Stimulated activated CD8-positive, alpha-beta memory T cell treated with anti-CD3 and anti-CD28 coated beads, Interleukin-2, amount 100 ng/mL, for 48 hours (primary cell): ENCODE results near the gene PTPRF.
"Not testable (repeated sequence)": the region's sequence is repeated elsewhere in the genome, so short reads cannot be mapped to it uniquely, and the experiment has no call there.

Experiments
- DNase-seq, 2 donors: peaks; one replicate each; pipeline ENCODE4 v3.0.0-alpha.2; 2020; ENCODE audit warnings: low read depth in 2 of 2

PTPRF gene

DNA sequence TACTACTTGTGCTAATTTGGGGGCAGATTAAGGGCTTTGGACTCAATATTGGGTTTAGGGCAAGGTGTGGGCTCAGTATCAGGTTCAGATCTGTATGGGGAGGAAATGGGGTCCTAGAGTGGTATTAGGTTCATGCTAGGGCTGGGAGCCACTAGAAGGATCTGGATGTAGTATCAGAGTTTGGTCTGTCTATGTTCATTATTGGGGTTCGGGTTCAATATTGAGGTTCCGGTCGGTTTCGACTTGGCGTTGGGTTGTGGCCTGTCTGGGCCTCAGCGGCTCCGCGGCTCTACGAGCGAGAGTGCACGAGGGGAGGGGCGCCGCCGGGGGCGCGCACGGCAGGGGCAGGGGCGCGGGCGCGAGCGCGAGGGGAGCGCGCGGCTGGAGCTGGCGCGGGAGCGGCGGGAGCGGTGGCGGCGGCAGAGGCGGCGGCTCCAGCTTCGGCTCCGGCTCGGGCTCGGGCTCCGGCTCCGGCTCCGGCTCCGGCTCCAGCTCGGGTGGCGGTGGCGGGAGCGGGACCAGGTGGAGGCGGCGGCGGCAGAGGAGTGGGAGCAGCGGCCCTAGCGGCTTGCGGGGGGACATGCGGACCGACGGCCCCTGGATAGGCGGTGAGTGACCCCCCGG is at the start of gene PTPRF:
Gene PTPRF (plus strand): TSS at position 401 of the 624 bp plus-strand sequence. CDS start 14,193 bp downstream, outside the sequence.
- DNase-seq: peak in 1 of 2 donors; percentile 17

DNA sequence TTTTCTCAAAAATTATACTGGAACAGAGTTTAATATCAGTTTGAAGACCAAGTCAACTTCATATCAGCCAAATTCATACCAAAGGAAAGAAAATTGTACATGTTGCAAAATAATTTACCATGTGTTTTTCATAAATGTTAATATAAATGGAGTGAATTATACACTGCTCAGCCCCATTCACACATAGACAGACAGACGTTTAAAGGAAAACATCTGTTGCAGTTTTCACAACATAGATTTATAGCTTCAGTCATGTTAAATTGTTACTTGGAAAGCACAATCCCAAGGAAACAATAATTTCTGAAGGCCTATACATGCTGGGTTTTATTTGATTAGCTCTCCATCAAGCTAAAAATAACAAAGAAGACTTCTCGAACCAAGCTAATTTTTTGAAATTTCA is 49.2 kb upstream of the PTPRF start:
- DNase-seq: no peak

DNA sequence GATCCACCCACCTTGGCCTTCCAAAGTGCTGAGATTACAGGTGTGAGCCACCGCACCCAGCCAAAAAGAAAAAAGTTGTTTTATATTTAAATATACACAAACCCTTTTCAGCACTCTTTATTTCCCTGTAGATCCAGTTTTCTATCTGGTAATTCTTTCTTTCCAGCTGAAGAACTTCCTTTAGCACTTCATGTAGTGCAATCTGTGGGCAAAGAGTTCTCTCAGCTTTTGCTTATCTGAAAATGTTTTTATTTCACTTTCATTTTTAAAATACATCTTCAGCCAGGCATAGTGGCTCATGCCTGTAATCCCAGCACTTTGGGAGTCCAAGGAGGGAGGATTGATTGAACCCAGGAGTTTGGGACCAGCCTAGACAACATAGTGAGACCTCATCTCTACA is 48.5 kb upstream of the PTPRF start:
- DNase-seq: no peak

DNA sequence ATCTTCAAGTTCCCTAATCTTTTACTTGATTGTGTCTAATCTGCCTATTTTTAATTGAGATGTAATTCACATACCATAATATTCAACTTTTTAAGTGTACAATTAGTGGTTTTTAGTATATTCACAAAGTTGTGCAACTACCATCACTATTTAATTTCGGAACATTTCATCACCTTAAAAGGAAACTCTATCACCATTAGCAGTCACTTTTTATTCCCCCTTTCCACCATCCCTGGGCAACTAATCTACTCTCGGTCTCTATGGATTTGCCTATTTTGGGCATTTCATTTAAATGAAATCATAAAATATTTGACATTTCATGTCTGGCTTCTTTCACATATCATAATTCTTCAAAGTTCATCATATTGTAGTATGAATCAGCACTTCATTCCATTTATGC is 46.3 kb upstream of the PTPRF start:
- DNase-seq: no peak

DNA sequence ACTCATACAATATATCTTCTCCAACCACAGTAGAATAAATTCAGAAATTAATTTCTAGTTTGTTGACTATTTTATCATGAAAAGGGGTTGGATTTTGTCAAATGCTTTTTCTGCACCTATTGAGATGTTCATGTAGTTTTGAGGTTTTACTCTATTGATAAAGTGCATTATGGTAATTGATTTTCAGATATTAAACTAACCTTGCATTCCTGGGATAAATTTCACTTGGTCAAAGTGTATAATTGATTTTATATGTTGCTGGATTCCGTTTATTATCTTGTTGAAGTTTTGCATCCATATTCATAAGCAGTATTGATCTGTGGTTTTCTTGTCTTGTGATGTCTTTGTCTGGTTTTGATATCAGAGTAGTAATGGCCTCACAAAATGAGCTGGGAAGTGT is 42.5 kb upstream of the PTPRF start:
- no peak for DNase-seq

DNA sequence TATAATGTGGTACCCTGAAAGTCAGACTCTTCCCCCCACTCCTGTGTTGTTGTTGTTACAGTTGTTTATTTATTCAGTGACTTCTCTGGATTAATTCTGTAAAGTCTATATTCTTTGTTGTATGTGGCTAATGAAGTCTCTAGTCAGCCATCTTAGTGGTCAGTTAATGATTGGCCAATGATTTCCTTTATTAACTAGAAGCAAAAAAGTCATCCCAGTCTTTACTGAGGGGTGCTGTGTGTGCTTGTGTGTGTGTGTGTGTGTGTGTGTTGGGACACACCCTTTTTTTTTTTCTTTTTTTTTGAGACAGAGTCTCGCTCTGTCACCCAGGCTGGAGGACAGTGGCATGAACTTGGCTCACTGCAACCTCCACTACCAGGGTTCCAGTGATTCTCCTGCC is 39.6 kb upstream of the PTPRF start:
- no peak for DNase-seq

DNA sequence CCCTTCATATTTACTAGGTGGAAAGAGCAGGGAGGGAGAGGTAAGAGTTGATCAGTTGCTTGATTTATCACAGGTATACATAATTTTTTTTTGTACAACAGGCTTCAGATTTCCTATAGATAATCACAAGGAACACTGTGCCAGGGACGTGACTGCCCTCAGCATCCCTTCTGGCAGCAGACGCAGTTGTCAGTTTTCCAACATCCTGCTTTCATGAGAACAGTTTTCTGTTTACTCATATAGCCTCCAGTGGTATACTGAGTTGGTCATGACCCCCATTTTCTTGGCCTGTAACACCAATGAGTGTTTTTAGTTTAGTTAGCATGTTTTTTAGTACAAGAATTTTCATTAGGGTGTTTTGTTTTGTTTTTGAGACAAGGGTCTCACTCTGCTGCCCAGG is 37.9 kb upstream of the PTPRF start:
- DNase-seq: no peak

DNA sequence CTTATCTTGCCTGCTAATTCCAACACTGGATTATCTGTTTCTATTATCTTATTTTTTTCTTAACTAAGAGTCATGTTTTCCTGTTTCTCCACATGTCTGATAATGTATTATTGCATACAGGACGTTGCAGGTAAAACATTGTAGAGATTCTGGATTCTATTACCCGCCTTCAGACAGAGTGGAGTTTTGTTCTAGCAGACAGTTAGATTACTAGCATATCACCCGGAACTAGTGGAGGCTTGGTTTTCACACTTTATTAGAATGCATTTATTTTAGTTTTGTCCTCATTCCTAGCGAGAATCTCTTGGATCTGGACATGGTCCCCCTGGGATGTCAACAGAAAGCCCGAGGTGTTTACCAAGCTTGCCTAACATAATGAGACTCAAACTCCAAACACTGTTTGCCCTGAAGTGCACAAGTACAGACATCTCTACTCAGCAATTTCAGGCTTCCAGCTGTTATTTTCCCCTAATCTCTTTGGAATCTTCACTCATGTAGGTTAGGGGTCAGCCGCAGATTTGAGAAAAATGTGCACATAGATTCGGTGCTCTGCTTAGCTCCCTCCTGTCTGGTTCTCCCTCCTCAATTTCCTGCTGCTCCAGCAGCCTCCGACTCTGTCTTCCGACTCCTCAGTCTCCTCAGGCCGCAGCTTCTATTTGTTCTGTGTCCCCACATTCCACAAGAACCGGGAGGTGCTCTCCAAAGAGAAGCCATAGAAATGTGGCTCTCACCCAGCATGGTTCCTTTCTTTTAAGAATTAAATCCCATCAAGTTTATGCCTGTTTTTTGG is 36.8 kb upstream of the PTPRF start:
- DNase-seq: no peak

DNA sequence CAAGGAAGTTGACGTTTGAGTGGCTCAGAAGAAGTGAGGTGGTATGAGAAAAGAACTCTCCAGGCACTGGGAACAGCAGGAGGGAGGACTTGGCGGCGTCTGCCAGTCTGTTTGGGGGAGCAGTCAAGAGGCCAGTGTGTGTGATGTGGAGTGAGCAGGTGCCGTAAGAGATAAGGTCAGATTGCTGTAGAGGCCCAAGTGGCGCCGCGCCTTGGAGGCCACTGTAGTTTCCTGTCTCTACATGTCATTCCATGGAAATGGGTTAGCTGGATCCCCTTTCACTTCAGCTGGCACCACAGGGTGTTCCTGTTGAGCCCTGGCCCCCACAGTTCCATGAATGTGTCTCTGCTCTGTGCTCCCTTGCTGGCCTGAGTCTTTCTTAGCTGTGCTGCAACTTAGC is 35.5 kb upstream of the PTPRF start:
- no peak for DNase-seq

DNA sequence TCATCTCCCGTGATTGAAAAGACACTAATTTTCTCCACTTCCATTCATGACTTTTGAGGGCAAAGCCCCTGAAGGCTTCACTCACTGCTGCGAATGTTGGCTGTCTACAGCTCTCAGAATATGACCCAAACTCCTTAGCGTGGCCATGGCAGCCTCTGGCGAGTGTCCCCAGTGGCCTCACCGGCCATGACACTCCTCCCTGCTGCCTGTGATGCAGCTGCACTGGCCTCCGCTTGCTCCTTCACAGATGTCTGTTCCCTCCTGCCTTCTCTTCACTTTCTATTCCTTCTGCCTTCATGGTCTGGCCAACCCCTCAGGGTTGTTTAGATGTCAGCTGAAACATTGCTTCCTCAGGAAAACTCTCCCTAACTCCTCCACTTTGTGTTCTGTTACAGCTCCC is 30.8 kb upstream of the PTPRF start:
- DNase-seq: no peak

DNA sequence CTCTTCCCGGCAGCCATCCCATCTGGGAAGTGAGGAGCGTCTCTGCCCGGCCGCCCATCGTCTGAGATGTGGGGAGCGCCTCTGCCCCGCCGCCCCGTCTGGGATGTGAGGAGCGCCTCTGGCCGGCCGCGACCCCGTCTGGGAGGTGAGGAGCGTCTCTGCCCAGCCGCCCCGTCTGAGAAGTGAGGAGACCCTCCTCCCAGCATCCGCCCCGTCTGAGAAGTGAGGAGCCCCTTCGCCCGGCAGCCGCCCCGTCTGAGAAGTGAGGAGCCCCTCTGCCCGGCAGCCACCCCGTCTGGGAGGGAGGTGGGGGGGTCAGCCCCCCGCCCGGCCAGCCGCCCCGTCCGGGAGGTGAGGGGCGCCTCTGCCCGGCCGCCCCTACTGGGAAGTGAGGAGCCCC is 28.9 kb upstream of the PTPRF start:
- DNase-seq: not testable (repeated sequence)

DNA sequence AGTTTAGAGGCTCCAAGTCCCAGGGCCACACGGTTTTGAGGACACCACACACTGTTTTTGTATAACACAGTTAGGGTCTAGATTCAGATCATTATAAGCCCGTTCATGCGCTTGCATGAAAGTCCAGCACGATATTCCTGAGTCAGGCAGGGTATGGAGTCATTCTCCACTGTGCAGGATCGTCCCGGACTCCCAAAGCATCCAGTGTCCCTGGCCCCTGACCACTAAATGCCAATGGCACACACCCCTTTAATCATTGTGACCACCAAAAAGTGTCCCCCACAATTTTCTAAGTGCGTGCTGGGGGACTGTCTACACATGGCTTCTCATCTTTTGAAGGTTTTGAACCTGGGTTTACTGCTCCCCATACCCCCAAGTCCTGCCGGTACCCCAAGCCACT is 27.1 kb upstream of the PTPRF start:
- DNase-seq: no peak

DNA sequence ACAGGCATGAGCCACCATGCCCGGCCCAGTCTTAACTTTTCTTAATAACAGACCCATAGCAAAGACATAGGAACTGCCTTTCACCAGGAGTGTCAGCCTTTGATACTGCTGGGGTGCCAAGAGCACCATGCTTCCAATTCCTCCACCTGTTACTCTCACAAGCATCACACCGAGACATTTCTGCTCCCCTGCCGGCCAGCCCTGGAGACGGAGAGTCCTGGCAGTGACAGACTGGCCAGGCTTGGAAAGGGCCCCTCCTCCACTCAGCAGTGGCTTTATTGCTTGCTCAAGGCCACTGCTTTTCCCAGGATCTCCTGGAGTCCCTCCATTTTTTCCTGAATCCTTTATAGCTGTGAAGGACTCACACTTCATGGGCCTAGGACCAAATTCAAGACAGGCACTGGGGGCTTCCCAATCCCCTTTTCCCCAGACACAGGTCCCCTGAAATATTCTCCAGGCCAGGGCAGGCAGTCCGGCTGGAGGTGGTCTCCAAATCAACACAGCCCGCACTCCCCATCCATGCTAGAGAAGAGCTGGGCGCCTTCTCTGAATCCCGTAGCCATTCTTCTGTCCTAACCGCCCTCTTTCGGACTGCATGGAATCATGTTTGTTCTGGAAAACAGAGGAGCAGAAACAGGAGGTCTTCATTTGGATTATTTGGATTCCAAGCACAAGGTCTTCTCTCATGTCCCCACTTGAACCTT is 25.5 kb upstream of the PTPRF start:
- no peak for DNase-seq

DNA sequence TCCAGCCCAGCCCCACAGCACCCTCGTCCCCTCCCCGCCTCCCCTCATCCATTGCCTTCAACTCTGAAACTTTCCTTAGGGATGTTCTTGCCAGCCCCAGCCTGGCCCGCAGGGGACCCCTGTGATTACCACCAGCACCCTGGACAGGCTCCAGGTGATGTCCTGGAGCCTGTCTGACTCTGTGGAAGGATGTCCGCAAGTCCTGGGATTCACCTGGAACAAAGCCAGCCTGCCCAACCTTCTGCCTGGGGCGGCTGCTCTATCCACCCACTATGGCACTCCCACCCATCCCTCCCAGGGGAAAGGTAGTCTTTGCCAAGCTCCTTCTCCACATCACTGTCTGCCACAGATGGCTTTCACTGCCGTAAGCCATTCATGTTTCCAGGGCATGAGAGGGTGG is 24.4 kb upstream of the PTPRF start:
- DNase-seq: no peak

DNA sequence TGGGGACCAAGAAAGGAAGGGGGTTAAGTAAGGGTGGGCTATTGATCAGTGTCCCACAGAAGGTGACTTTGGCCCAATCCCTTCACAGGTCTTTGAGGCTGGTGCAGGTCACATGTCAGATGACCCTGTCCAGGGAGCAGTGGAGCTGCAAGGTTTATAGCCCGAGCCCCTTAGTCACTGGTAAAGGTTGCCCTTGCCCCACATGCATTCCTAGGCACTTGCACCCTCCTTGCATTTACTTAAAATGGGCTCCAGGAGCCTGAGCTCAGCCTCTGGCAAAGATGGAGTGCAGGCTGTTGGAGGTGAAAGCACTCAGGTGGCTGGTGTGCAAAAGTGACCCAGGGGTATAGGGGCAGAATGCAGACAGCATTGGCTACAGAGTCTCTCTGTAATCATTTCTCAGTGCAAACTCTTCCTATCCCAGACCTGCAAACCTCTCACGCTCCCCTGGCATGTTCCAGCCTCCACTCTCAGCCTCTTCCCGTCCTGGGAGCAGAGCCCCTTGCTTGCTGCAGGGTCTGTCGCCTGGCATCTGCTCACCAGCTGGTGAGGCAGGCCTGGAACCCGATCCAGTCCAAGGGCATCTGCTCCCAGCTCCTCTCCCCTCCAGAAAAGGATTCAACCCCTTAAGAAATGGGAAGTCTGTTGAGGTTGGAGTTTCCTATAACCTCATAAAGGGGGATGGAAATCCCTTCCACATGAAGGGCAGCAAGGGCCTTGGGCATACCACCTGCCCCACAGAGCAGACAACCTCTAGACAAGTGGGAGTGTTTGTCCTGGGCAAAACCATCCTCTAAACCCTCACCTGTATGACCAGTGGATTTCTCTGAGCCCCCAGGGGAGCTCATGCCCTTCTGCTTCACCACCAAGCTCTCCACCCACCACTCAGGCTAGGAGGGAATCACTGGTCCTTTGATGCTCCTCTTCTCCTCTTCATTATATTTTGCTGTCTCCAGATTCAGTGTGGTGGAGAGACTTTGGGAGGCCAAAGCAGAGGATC is 23.1 kb upstream of the PTPRF start:
- no peak for DNase-seq

DNA sequence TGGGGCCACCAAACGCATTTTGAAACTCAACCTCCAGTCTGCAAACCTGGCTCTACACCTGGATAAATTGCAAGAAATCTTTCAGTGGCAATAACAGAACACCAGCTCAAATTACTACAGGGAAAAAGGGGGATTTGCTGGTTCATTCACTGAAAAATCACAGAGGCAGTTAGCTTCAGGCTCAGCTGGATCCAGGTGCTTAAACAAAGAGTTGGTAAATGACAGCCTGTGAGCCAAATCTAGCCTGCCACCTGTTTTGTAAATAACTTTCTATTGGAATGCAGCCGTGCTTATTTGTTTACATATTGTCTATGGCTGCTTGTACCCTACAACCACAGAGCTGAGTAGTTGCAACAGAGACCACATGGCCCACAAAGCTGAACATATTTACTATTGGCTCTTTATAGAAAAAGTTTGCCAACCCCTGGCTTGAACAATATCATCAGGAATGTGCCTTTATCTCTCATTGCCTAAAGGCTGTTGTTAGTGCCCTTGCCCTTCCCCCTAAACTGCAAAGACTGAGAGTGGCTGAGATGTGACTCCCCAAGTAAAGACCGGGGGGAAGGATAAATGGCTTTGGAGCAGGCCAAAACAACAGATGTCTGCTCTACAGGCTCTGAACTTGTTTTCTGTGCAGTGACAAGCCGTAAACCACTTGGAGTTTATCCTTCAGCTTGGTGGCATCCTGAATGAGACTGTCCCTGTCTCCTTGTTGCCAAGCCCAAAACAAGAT is 21.5 kb upstream of the PTPRF start:
- DNase-seq: no peak

DNA sequence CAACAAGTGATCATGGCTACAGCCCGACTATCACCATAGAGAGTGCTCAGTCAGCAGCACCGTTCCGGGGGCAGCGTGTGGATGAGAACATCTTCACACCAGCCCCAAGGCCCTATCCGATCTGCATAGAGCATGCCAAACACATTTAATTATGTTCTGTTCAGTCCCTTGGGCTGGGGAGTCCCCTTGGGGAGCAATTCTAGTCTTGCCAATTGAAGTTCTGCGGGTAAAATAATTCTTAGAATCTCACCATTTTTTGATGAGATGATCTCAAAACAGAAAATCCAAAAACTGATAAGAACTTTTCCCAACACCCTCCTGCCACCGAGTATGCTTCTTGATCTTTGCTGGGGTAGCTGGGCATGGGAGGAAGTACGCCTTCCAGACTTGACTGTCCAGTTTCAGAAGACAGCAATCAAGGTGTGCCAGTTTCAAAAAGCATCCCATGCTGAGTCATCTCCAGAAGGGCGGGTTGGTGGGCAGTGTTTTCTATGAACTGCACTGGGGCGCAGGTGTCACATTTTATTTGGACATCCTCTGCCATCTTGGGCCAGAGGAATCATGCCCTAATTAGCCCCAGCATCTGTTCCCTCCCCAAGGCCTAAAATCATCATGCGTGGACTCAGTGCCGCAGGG is 20.8 kb upstream of the PTPRF start:
- peak in 1 of 2 donors; percentile 17 for DNase-seq

DNA sequence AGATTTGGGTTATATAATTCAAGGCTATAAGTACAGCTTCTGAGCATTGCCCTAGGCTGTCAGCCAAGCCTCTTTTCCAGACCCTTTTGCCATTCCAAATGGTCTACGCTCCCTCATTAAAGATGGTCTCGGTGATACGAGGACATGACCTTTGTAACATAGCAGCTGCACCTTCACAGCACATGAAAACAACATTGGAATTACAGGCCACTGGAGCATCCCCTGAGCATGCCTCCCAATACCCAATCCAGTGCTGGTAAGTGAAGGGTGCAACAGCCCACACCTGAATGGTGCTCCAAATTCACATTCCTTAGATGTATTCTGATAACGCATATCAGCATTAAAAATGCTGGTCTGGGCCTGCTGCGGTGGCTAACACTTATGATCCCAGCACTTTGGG is 20.1 kb upstream of the PTPRF start:
- no peak for DNase-seq

DNA sequence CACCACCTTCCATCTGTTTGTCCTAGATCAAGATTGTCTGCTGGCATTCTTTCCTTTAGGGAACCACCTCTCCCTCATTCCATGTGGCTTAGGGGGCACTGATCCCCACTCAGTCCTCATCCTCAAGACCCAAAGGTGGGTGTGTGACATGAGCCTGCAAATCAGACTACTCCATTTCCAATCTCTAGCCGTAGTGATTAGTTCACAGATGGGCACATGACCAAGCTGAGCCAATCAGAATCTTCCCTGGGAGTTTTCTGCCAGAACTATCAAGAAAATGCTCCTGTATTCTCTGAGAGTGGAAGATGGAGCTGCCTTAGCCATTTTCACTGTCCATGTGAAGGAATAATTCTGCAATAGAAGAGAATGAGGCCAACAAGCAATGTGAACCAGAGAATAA is 19.3 kb upstream of the PTPRF start:
- DNase-seq: no peak

DNA sequence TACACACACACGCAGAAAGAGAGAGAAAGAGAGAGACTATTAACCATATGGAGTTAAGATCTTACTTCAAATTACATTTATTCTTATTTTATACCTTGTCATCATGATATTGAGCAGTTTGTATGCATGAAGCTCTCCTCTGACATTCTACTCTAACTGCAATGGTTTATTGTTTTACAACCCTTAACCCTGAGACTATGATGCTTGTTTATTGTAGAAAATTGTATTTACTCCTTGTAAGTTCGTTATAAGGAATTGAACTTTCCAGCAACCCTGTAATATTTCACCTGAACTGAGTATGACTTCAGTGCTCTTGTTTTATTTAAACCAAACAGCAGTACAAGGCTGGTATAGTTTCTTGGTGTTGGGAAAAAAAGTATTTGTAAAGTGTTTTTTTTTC is 18.6 kb upstream of the PTPRF start:
- no peak for DNase-seq

DNA sequence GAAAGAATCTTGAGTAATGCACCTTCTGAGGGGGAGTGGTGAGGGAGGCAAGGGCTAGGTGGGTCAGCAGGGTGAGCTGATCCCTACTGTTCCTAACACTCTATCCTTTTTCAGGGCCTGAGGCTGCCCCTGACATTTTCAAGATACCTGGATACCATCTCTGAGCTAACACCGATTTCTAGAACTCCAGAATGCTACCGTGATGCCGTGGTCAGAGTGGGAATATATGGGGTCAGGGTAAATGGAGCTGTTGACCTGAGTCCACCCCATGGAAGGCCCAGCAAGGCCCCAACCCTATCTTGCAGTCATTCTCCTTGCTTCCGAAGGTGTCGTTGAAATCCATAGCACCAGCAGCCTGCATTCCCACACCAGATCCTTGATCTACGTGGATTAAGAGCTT is 18.0 kb upstream of the PTPRF start:
- no peak for DNase-seq
